ENCODE measurements around the gene LAMA3.

Gene LAMA3

GRCh38 chr18:23669202-23669766 lies 20.0 kb upstream of the LAMA3 start:
- no peak for DNase-seq

GRCh38 chr18:23669804-23670405 lies 19.3 kb upstream of the LAMA3 start:
- DNase-seq = no peak

GRCh38 chr18:23671564-23671963 lies 17.7 kb upstream of the LAMA3 start:
- DNase-seq = no peak

DNA sequence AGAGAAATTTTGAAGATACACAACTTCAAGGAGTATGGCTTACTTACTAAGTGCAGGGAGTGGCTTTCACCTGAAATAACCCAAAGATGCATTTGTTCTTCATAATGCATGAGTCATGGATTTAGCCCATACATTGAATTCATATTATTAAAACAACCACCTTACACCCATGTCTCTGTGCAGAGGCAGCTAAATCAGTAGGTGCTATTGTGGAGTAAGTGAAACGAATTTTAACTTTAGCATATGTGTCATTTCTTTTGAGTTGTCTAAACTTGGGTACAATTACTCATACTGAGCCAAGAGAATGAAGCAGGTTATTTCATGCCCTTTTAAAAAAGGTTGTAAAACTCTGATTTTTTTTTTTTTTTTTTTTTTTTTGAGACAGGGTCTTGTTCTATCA lies 15.5 kb upstream of the LAMA3 start:
- no peak for DNase-seq

- DNase-seq = no peak
These were observed 14.0 kb upstream of the LAMA3 start for GRCh38 chr18:23675236-23675635.

GRCh38 chr18:23675896-23676295 lies 13.4 kb upstream of the LAMA3 start:
- no peak for DNase-seq

- DNase-seq = no peak
These were observed 7.2 kb upstream of the LAMA3 start for GRCh38 chr18:23682045-23682444.

DNA sequence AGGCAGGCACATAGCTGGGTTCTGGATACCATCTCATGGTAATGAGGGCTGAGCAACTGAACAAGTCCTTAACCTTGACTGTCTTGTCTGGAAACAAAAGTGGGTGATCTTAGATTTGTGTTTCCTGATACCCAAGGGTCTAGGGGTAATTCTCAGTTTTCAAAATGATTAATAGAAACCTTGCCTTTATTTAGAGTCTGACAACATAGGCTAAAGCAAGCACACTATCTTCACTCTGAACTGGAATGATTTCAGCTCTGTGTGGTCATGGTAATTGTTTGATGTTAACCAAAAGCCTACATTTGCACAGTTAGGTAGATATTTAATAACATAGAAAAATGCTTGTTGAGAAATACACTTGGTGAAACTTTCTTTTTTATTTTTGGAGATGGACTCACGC lies 6.8 kb upstream of the LAMA3 start:
- DNase-seq = no peak

DNA sequence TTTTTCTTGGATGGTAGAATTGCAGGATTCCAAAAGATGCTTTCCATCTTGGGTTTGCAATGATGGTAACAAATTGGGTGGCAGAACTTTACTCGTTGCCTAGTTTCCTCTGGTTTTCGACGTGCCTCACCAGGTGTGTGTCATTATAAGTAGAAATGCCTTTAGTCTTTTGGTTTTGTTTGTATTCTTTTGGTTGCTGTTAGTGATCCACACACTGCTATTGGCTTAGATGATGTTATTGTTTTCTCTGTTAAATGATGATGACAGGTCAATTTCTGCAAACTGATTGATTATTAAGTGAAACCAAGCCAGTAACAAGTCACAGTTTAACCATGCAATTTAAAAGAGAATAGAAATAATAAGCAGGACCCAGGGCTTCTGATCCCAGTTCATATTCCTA lies 6.1 kb upstream of the LAMA3 start:
- no peak for DNase-seq

GRCh38 chr18:23683671-23684070 lies 5.6 kb upstream of the LAMA3 start:
- no peak for DNase-seq

DNA sequence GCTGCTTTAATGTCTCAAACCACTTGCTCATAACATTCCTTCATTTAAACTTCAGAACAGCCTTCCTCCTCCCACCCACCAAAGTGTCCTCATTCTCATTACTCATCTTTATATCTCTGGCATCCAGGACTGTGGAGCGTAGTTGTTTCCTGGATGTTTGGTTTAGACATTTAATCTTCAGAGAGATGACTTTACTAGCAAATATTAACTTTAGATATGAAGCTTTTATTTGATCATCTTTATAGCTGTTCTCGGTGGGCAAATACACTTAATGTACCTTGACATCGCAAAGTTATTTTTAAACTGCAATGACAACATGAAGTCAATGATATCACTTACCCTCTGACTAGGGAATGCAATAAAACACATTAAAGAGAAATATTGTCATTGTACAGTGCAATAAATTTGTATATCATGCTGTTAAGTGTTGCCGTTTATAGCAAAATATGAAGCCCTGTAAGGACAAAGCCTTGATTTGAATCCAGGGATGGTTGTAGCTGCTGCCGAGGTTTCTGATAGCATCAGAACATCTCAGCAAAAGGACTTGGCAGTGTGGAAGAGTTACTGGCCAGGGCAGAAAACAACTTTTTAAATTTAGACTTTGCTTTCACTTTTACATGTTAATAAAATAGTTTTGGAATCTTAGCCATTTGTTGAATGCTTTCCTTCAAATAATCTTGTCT lies 4.6 kb upstream of the LAMA3 start:
- DNase-seq = peak; percentile 63

- no peak for DNase-seq
These were observed 725 bp upstream of the LAMA3 start for GRCh38 chr18:23688528-23688927.

- peak; percentile 64 for DNase-seq
These were observed 607 bp downstream of the LAMA3 start for GRCh38 chr18:23689616-23690504.

GRCh38 chr18:23690505-23691068 lies 1.3 kb downstream of the LAMA3 start:
- peak; percentile 44 for DNase-seq

DNA sequence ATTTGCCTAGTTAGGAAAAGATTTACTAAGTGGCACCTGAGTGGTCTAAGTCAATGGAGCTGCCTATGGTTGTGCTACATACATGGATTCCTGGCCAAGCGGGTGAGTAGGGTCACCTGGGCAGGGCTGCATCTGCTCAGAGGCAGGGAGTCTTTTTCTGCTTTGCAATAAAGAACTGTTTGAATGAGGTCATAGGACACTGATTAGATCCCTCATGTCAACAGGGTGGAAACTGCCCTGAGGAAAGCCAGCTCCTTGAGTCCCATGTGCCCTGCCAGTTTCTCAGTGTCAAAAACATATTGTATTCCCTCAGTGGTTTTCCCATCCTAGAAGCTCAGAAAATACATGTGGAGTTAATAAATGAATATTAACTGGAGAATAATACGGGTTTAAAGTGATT lies 4.6 kb downstream of the LAMA3 start:
- DNase-seq = peak; percentile 27

DNA sequence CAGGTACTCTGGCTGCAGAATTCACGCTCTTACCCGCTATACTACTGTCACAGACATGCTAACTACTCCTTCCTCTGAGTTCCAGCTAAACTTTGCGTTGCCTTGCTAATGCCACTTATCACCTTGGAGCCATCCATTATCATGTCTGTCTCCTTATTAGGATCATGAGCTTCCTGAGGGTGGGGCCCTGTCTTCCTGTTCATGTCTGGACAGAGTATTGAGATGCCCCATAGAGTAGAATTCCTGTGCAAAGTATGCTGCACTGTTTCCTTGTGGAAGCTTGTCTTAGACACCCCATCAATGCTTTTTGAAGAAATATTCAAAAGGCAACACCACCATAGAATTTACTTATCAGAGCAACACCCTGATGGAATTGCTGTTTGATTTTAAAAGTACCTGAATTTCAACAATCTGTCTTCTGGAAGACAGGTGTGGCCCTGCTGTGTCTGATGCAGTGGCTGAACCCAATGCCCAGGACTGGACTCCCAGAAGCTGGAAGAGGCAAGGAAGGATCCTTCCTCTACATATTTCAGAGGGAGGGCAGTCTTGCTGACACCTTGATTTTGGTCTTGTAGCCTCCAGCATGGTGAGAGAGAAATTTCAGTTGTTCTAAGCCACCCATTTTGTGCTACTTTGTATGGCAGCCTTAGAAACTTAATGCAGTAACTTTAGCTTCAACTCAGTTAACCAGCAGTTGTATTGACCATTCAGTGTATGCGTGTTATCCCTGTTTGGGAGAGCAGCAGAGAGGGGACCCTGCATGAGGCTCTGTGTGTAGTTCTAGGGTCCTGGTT lies 5.6 kb downstream of the LAMA3 start:
- DNase-seq = peak; percentile 19

DNA sequence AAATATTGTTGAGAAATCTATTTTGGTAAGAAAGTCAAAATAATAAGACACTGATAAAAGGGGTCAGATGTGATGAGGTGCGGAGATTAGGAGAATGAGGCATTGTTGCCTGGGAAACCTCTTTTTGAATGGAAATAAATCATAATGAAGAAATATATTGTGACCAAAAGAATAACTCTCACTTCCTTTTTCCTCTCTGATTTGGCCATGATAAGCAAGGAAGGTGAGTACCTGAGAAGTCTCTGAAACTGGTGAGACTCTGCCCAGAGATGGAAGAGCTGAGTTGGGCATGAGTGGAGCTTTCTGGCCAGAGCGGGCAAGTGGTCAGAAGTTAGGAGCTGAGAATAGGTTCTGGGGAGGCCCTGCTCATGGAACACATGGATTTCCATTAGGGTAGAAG lies 11.8 kb downstream of the LAMA3 start:
- DNase-seq = no peak

- DNase-seq = no peak
These were observed 12.4 kb downstream of the LAMA3 start for GRCh38 chr18:23701544-23702064.

DNA sequence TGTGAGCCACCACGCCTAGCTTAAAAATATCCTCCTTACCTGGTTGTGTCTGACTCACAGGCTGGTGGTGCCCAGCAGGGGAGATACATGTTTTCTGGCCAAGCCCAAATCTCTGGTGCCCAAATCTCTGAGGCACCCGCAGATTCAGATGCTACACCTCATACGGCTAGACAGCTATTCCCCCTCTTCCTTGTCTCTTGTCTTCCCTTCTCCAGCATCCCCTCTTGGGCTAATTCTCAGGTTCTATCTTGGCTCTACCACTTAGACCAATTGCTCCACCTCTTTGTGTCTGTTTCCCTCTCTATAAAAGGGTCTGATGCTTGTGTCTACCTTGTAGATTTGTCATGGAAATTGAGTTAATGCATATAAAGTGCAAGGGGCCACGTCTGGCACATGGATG lies 13.4 kb downstream of the LAMA3 start:
- DNase-seq = no peak

- peak; percentile 79 for DNase-seq
These were observed 14.1 kb downstream of the LAMA3 start for GRCh38 chr18:23703057-23703986.

GRCh38 chr18:23703987-23704384 lies 14.7 kb downstream of the LAMA3 start:
- DNase-seq = no peak
